GM10847 (cell line): ENCODE data around the gene ADGRG1.

Experiments
- POLR2A ChIP-seq: IDR thresholded peaks from 2 replicates; pipeline ENCODE4 v1.6.1; 2011; ENCODE audit not compliant: insufficient read length; ENCODE audit errors: extremely low read depth

The ADGRG1 gene

GRCh38 chr16:57614536-57614935 lies 13.9 kb upstream of the ADGRG1 start:
- no peak for TF ChIP-seq POLR2A

- TF ChIP-seq POLR2A: no peak
Observed at GRCh38 chr16:57614944-57615343, 13.5 kb upstream of the ADGRG1 start.

DNA sequence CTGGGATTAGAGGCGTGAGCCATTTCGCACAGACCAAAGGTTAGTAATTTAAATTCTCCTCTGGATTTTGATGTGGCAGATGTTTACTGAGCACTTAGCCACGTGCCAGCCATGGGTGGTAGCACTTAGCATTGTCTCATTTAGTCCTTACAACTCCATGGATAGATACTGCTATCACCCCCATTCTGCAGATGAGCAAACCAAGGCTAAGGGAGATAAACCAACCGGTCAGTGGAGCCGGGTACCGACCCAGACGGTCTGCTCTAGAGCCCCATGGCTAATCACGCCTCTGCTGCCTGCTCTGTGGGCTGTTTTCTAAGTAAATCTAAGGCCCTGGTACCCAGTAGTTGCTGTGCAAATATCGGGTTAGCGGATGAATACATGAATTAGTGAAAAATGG lies 12.6 kb upstream of the ADGRG1 start:
- TF ChIP-seq POLR2A: no peak

DNA sequence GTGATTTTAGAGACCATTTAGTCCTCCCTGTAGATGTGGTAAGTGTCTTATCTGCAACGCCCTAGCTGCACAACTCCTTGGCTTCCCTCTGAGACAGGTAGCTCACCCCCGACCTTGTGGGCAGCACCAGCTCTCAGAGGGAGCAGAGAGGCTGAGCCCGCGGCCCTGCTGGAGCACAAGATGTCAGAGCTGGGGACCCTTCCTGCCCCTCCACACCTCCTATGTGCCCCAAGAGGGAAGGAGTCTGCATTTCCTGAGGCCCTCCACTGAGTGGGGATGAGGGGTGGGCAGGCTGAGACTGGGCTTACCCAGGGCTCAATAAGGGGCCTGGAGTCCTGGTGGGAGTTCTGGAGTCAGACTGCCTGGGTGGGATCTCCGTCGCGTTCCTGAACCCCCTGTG lies 12.2 kb upstream of the ADGRG1 start:
- no peak for TF ChIP-seq POLR2A

- no peak for TF ChIP-seq POLR2A
Observed at GRCh38 chr16:57616876-57617275, 11.6 kb upstream of the ADGRG1 start.

DNA sequence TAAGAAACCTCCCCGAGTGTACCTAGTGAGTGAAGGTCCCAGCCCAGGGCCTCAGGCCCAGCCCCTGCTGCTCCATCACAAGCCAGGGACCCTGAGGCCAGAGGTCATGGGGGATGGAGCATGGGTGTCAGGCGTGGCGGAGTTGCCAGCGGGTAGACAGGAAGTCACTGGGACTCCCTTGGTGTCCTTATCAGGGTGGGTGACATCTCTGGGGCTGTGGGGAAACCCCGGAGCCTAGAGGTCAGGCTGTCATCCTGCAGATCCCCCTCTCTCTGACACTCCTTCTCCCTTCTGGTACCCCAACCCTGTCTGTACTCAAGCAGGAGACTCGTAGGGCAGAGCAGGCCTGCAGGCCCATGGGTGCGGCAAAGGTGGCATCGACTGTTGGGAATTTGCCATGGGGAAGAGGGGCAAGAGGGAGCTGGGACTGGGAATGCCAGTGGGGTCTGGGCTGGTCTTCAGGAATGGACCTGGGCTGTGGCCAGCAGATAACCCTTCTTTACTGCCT lies 10.8 kb upstream of the ADGRG1 start:
- TF ChIP-seq POLR2A: no peak

DNA sequence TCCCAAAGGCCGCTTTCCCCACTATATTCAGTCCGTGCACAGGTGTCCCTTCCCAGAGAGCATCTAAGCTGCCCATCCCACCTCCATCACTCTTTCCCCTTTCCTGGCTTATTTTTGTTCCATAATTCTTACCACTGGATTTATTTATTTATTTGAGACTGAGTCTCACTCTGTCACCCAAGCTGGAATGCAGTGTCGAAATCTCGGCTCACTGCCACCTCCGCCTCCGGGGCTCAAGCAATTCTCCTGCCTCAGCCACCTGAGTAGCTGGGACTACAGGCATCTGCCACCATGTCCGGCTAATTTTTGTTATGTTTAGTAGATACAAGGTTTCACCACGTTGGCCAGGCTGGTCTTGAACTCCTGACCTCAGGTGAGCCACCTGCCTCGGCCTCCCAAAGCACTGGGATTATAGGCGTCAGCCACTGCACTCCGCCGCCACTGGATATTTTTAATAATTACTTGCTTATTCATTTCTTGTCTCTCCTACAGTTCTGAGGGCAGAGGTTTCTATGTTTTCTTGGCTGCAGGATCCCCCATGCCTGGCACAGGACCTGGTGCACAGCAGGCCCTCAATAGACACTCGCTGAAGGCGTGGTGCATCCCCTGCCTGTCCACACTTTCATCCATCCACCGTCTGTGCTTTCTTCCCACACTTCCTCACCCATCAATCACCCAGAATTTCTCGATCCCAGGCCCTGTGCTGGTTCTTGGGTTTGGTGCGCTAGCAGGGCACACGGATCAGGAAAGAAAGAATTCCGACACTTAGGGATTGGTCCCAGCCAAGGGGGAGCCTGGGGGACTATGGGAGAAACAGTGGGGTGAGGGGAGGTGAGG lies 9.9 kb upstream of the ADGRG1 start:
- TF ChIP-seq POLR2A: no peak

DNA sequence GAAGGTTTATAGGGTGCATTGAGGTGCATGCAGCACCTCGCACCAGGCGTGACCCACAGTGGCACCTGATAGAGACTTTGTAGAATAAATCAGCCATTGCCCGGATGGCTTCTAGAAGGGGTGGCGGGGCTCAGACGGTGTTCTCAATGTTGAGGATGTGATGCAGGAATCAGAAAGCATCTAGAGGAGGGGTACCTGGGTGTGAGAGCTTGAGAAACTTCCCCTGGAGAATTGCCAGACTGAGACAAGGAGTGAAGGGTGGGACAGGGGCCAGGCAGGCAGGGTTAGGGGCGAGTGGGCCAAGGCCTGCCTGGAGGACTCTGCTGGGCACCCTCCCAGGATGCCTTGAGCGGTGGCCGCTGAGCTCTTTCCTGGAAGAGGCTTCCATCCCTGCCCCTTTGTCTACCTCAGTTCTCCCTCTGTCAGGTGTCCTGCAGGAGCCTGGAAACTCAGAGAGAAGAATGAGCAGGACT lies 9.3 kb upstream of the ADGRG1 start:
- no peak for TF ChIP-seq POLR2A

GRCh38 chr16:57619606-57620334 lies 8.7 kb upstream of the ADGRG1 start:
- TF ChIP-seq POLR2A: no peak

DNA sequence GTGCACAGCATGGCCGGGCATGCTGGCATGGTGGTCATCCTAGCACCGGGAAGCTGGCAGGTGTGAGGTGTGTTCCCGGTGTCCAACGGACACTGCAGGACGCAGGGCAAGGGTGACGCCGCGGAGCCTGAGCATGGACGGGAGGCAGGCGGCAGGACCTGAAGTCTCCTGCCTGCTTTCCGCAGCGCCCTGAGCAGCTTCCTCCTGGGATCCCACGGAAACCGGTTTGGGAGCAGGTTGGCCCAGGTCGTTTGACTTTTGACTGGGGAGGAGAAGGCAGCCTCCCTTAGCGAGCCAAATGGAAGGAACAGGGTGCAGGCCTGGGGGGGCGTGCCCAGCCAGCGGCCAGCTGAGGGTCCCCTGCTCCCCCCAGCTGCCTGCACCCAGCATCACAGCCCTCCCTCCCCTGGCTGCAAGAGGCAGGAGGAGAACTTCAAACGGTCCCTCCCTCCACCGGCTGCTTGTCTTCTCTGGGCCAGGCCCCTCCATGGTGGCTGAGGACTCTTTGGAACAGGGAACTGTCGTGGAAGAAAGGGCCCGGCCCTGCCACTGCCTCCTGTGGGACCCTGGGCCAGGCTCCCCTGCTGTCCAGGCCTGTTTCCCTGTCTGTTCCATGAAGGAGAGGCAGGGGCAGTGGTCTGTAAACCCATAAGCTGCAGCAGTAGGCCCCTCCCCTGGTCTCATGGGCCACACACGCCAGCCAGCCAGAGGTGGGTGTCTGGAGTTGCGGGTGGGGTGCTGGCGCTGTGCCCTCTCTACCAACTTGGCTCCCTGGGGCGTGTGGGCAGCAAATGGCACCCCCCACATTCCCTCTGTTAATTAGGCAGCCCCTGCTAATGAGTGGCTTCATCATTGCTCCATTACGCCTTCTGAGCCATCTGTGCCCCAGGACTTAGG lies 7.8 kb upstream of the ADGRG1 start:
- no peak for TF ChIP-seq POLR2A

GRCh38 chr16:57621521-57622271 lies 6.7 kb upstream of the ADGRG1 start:
- TF ChIP-seq POLR2A: no peak

- TF ChIP-seq POLR2A: no peak
Observed at GRCh38 chr16:57622361-57623250, 5.8 kb upstream of the ADGRG1 start.

DNA sequence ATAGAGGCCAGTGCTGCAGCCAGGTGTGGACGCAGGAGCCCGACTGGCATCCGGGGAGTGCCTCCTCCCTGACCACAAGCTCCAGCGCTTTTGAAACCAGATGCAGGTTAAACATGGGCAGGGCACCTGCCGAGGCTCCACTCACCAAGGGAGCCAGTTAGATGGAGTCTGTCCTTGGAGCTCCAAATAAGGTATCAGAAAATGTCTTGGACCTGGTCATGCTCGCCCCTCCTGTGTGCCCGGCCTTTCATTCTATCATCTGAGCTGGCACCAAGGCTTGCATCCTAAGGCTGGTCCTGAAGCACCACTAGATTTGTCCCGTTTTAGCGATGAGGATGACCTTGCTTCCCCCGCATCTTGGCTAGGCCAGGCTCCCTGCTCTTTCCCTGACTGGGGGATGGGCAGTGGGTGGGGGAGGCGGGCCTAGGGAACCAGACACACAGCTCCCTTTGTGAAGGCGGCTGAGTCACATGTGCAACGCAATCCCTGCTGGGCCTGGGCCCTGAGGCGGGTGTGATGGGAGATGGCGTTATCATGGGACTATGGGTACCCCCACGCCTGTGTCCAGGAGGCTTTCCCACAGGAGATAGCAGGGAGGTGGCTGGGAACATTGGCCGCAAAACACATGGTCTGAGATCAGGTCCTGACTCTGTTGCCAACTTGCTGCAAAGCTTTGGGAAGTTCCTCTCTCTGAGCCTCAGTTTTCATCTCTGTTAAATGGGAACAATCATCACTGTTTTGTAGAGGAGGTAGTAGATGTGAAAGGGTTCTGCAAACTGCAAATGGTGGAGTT lies 5.0 kb upstream of the ADGRG1 start:
- TF ChIP-seq POLR2A: no peak
